CD4-positive, alpha-beta memory T cell (primary cell): ENCODE results near the gene FANCF. TPM values are rescaled to one million over a fixed set of nuclear protein-coding genes. Genes with fewer than 3 reads are reported as not detected.
A peak's percentile ranks its signal among the peaks of the same experiment; 100 is the strongest.

Experiments
- CTCF ChIA-PET: fragments of 350-600 bp; sonication (Branson Sonifier 250); formaldehyde crosslinking; loops from one replicate; lab custom pipeline; 2021; ENCODE audit warnings: inconsistent platforms; ENCODE audit not compliant: partially characterized antibody; lab: Charles Lee
- POLR2A ChIA-PET: fragments of 350-600 bp; sonication (Branson Sonifier 250); formaldehyde crosslinking; loops from one replicate; lab custom pipeline; 2021; ENCODE audit not compliant: partially characterized antibody; lab: Charles Lee
- DNase-seq, 5 donors: peaks; one replicate each; pipeline versions ENCODE4 v3.0.0 to v3.0.0-alpha.2; 2020 to 2022; ENCODE audit warnings: mixed read lengths in 1 of 5
- H3K27ac ChIP-seq: one replicate; pipeline ENCODE4 v1.7.0; 2013; ENCODE audit warnings: low read depth, low read length
- H3K27me3 ChIP-seq: 2 replicates; pipeline ENCODE4 v1.7.0; 2013; ENCODE audit warnings: mild to moderate bottlenecking, low read length, moderate library complexity; ENCODE audit not compliant: insufficient read depth
- H3K36me3 ChIP-seq: 2 replicates; pipeline ENCODE4 v1.7.0; 2013; ENCODE audit warnings: mild to moderate bottlenecking, low read length, moderate library complexity; ENCODE audit not compliant: insufficient read depth
- H3K4me1 ChIP-seq: 2 replicates; pipeline ENCODE4 v1.7.0; 2013; ENCODE audit warnings: mild to moderate bottlenecking, low read length, moderate library complexity; ENCODE audit not compliant: insufficient read depth
- H3K4me3 ChIP-seq, 2 donors: one replicate each; pipeline ENCODE4 v1.7.0; 2013; ENCODE audit warnings: low read length in 2 of 2, mild to moderate bottlenecking in 1 of 2
- H3K9me3 ChIP-seq, 2 donors: one replicate each; pipeline ENCODE4 v1.7.0; 2013; ENCODE audit warnings: low read length in 2 of 2, control low read depth in 1 of 2; ENCODE audit not compliant: control insufficient read depth in 1 of 2
- H3K27ac Mint-ChIP-seq, 7 donors: one replicate each; pipeline ENCODE4 v1.8.0; 2020 to 2021; ENCODE audit warnings: mixed read lengths in 7 of 7, mild to moderate bottlenecking in 6 of 7, inconsistent platforms in 3 of 7, moderate library complexity in 3 of 7
- H3K27me3 Mint-ChIP-seq, 2 donors: one replicate each; pipeline ENCODE4 v1.8.0; 2020 to 2021; ENCODE audit warnings: mixed read lengths in 2 of 2
- H3K36me3 Mint-ChIP-seq, 2 donors: one replicate each; pipeline ENCODE4 v1.8.0; 2020 to 2021; ENCODE audit warnings: mixed read lengths in 2 of 2, inconsistent platforms in 1 of 2, mild to moderate bottlenecking in 1 of 2
- H3K4me1 Mint-ChIP-seq, 4 donors: one replicate each; pipeline ENCODE4 v1.8.0; 2020 to 2021; ENCODE audit warnings: mixed read lengths in 4 of 4, mild to moderate bottlenecking in 1 of 4
- H3K4me3 Mint-ChIP-seq, 8 donors: one replicate each; pipeline ENCODE4 v1.8.0; 2020 to 2021; ENCODE audit warnings: mixed read lengths in 8 of 8, mild to moderate bottlenecking in 7 of 8, moderate library complexity in 6 of 8, inconsistent platforms in 3 of 8
- H3K9me3 Mint-ChIP-seq, 8 donors: one replicate each; pipeline ENCODE4 v1.8.0; 2020 to 2021; ENCODE audit warnings: mixed read lengths in 8 of 8, mild to moderate bottlenecking in 5 of 8, inconsistent platforms in 3 of 8, moderate library complexity in 1 of 8
- intact Hi-C: fragments of 100-400 bp; cut with micrococcal nuclease; formaldehyde crosslinking; loops from one replicate; pipeline ENCODE4 v1.15.1; 2023
- polyA plus RNA-seq, 2 donors: library from polyadenylated mRNA; unstranded; fragments of 300-500 nt; fragmentation: Illumina TruSeq; gene quantifications; one replicate each; pipeline ENCODE4 v1.2.3, GENCODE V29; 2021
- total RNA-seq, 2 experiments: library from RNA; stranded (reverse); gene quantifications; one replicate each; pipeline ENCODE4 v1.2.3, GENCODE V29; 2021

Gene FANCF
- total and polyA plus RNA-seq, 4 experiments from 2014 or later, result 8.6 to 23.5 (median 20.0) TPM

GRCh38 chr11:22640862-22641261 is 15.2 kb upstream of the FANCF start:
- CTCF ChIA-PET, result no interaction called here
- Mint-ChIP-seq H3K27ac (no peak overlapping the region), H3K27me3 (peaks cover 0 to 2% of the 10 kb centered on the region in 2 donors), H3K36me3 (no peaks in the 10 kb centered on the region), H3K4me1 (peaks cover 0 to 2% (median 0%) of the 10 kb centered on the region in 4 donors), H3K4me3 (no peak overlapping the region), H3K9me3 (no peaks in the 10 kb centered on the region)
- Histone ChIP-seq H3K4me3 (no peak overlapping the region), H3K36me3 (no peaks in the 10 kb centered on the region), H3K27me3 (no peaks in the 10 kb centered on the region), H3K4me1 (no peaks in the 10 kb centered on the region), H3K27ac (no peak overlapping the region), H3K9me3 (no peaks in the 10 kb centered on the region)
- DNase-seq, result no peak
- POLR2A ChIA-PET, result no interaction called here
- intact Hi-C loops, result no loop called here

GRCh38 chr11:22635689-22636088 is 10.1 kb upstream of the FANCF start:
- H3K27ac ChIP-seq, result no peak overlapping the region
- no peaks in the 10 kb centered on the region for H3K27me3 ChIP-seq
- Mint-ChIP-seq H3K4me1 (peaks cover 0 to 2% (median 0%) of the 10 kb centered on the region in 4 donors), H3K27ac (no peak overlapping the region), H3K36me3 (peaks cover 0 to 8% of the 10 kb centered on the region in 2 donors), H3K9me3 (no peaks in the 10 kb centered on the region), H3K4me3 (no peak overlapping the region), H3K27me3 (no peaks in the 10 kb centered on the region)
- ChIA-PET POLR2A (no interaction called here), CTCF (no interaction called here)
- H3K4me3 ChIP-seq, result no peak overlapping the region
- H3K36me3 ChIP-seq, result no peaks in the 10 kb centered on the region
- DNase-seq, result no peak
- intact Hi-C loops, result no loop called here
- H3K4me1 ChIP-seq, result no peaks in the 10 kb centered on the region
- no peaks in the 10 kb centered on the region for H3K9me3 ChIP-seq

DNA sequence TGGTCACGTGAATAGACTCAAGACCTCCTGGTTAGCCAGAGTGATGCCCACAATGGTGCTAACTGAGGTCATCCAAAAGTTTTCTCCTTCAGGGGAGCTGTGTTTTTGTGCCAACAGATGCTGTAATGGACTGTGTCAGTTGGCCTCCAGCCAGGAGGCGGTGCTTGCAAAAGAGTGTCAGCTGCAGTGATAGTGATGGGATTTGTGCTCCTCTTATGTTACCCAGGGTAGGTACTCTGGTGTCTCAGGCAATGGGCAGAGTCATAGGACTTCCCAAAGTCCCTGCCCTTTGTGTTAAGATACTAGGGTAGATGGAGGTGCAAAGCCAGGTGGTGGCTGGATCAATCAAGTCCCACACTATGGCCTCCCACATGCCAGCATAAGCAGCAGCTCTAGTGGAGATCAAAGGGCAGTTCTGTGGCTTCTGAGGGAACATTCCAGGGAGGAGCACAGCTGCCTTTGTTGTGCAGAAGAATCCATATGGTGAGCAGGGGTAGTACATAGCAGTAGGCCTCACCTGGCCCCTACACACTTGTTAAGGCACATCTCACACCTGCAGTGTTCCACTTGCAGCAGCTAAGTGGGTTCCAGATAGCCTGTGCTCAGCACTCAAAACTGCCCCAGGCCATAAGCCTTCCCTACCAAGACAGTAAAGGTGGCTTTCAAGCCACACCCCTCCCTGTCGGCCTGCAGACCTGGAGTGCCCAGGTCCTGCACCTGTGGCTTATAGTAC is 9.4 kb upstream of the FANCF start:
- Histone ChIP-seq H3K4me1 (no peaks in the 10 kb centered on the region), H3K4me3 (no peak overlapping the region), H3K36me3 (no peaks in the 10 kb centered on the region), H3K9me3 (no peaks in the 10 kb centered on the region), H3K27me3 (no peaks in the 10 kb centered on the region), H3K27ac (no peak overlapping the region)
- Mint-ChIP-seq H3K36me3 (peaks cover 0 to 8% of the 10 kb centered on the region in 2 donors), H3K4me3 (no peak overlapping the region), H3K27ac (no peak overlapping the region), H3K9me3 (no peaks in the 10 kb centered on the region), H3K27me3 (no peaks in the 10 kb centered on the region), H3K4me1 (peaks cover 0 to 2% (median 0%) of the 10 kb centered on the region in 4 donors)
- intact Hi-C loops, result no loop called here
- ChIA-PET CTCF (no interaction called here), POLR2A (interaction anchor here (1.6 kb wide), 1 partner anchor 9 kb away, joined by 4 read pairs; the partner anchor contains the start of gene FANCF)
- no peak for DNase-seq

DNA sequence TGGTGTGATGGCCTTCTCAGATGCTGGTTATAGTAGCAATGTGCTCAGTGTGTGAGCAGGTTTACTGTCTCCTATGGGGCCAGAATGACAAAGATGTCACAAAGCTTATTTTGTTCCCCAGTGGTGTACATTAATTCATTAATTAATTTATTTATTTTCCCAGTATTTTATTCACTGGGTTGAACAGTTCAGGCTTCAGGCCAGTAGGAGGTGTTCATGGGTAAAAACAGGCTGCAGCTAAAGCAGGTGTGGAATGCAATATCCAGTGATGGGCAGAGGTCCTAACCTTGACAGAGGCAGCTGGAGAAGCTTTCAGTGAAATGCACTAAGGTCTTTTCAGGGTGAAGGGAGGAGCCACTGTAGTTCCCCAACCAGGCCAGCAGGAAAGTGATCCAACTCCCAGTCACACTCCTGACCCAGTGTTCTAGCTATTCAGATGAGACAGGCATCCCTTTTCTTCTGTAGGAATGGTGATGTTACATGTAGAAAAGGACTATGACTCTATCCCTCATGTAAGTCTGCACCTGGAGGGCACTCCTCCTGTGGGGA is 7.8 kb upstream of the FANCF start:
- Histone ChIP-seq H3K27me3 (no peaks in the 10 kb centered on the region), H3K4me3 (no peak overlapping the region), H3K4me1 (no peaks in the 10 kb centered on the region), H3K9me3 (no peaks in the 10 kb centered on the region), H3K27ac (no peak overlapping the region), H3K36me3 (no peaks in the 10 kb centered on the region)
- intact Hi-C loops, result no loop called here
- H3K4me3 Mint-ChIP-seq, result no peak overlapping the region
- POLR2A ChIA-PET, result interaction anchor here (1.3 kb wide), 1 partner anchor 10 kb away, joined by 3 read pairs; no protein-coding TSS in a partner anchor
- H3K27me3 Mint-ChIP-seq, result no peaks in the 10 kb centered on the region
- H3K4me1 Mint-ChIP-seq, result peaks cover 0 to 2% (median under 1%) of the 10 kb centered on the region in 4 donors
- no peak overlapping the region for H3K27ac Mint-ChIP-seq
- H3K36me3 Mint-ChIP-seq, result peaks cover 0 to 8% of the 10 kb centered on the region in 2 donors
- no peaks in the 10 kb centered on the region for H3K9me3 Mint-ChIP-seq
- CTCF ChIA-PET, result no interaction called here
- no peak for DNase-seq

GRCh38 chr11:22627421-22627820 is 1.8 kb upstream of the FANCF start:
- H3K27me3 ChIP-seq, result no peaks in the 10 kb centered on the region
- POLR2A ChIA-PET, result no interaction called here
- DNase-seq, result no peak
- no peak overlapping the region for H3K4me3 ChIP-seq
- no peaks in the 10 kb centered on the region for H3K9me3 Mint-ChIP-seq
- H3K4me1 Mint-ChIP-seq, result peaks cover 16 to 34% (median 25%) of the 10 kb centered on the region in 4 donors
- CTCF ChIA-PET, result no interaction called here
- peak overlapping the region in 6 of 7 donors; percentile 12 to 74 (median 51) for H3K27ac Mint-ChIP-seq
- H3K36me3 ChIP-seq, result no peaks in the 10 kb centered on the region
- peak overlapping the region in 1 of 8 donors; percentile 18 for H3K4me3 Mint-ChIP-seq
- peaks cover 31% of the 10 kb centered on the region for H3K4me1 ChIP-seq
- intact Hi-C loops, result loop anchor here (10.0 kb wide), 1 partner anchor 293 kb away; the partner anchor contains the start of gene SLC17A6
- H3K27me3 Mint-ChIP-seq, result no peaks in the 10 kb centered on the region
- H3K36me3 Mint-ChIP-seq, result peaks cover 4 to 17% of the 10 kb centered on the region in 2 donors
- H3K9me3 ChIP-seq, result no peaks in the 10 kb centered on the region
- H3K27ac ChIP-seq, result no peak overlapping the region

DNA sequence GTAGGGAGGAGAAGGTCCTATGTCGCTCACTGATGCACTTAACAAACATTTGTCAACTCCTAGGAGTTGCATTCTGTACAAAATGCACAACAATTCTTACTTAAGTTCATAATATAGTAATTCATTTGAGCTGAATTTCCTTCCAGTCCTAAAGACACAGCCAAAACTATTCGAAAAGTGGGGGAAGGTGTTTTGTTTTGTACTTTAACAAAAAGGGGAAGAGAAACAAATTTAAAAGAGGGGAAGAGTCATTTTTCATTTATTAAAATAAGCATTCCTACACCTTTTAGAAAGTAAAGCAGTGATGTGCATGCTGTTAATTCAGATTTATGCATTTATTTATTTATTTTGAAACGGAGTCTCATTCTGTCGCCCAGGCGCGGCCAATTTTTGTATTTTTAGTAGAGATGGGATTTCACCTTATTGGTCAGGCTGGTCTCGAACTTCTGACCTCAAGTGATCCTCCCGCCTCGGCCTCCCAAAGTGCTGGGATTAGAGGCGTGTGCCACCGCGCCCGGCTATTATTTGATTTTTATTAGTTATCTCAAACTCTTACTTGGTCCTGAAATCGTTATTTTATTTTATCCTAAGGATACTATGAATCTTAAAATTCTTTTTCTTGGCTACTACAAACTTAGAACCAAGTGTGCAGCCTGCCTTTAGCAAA is 1.1 kb upstream of the FANCF start:
- no peaks in the 10 kb centered on the region for H3K36me3 ChIP-seq
- H3K4me3 Mint-ChIP-seq, result peak overlapping the region in 5 of 8 donors; percentile 48 to 100 (median 99)
- H3K27me3 Mint-ChIP-seq, result no peaks in the 10 kb centered on the region
- intact Hi-C loops, result loop anchor here (10.0 kb wide), 1 partner anchor 292 kb away; the partner anchor contains the start of gene SLC17A6
- H3K27me3 ChIP-seq, result no peaks in the 10 kb centered on the region
- H3K9me3 Mint-ChIP-seq, result no peaks in the 10 kb centered on the region
- H3K27ac Mint-ChIP-seq, result peak overlapping the region in 6 of 7 donors; percentile 98 to 100 (median 99)
- peaks cover 1 to 17% of the 10 kb centered on the region in 2 donors for H3K36me3 Mint-ChIP-seq
- ChIA-PET POLR2A (interaction anchor here (1.0 to 2.6 kb wide), 4 partner anchors 8 to 203 kb away, joined by 3 to 35 read pairs (median 4); partner anchors contain the start of gene SVIP), CTCF (interaction anchor here (2.0 kb wide), 1 partner anchor 203 kb away, joined by 10 read pairs; the partner anchor contains the start of gene SVIP)
- peaks cover 37% of the 10 kb centered on the region for H3K4me1 ChIP-seq
- H3K9me3 ChIP-seq, result no peaks in the 10 kb centered on the region
- no peak overlapping the region for H3K4me3 ChIP-seq
- H3K4me1 Mint-ChIP-seq, result peaks cover 22 to 39% (median 30%) of the 10 kb centered on the region in 4 donors
- peak overlapping the region; percentile 92 for H3K27ac ChIP-seq
- peak in 1 of 5 donors; percentile 4 for DNase-seq
